Measurements from ENCODE around the gene SUCLG2.

SUCLG2 gene

DNA sequence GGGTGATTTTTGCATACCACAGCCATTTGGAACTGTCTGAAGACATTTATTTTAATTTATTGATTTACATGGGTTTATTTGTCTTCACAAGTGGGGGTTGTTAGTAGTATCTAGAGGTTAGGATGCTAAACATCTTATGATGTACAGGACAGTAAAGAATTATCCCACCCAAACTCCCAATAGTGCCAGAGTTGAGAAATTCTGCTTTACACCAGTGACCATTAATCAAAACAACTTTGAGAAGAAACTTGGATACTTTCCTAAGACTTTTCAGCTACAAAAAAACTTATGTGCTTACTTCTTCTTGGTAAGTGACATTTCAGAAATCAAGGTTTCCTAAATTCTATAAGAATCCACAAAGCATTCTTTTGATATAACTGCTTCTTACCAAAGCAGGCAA lies 156.7 kb downstream of the SUCLG2 start:
- no peak for DNase-seq

GRCh38 chr3:67495751-67496150 lies 158.7 kb downstream of the SUCLG2 start:
- DNase-seq = no peak

- DNase-seq = no peak
Observed at GRCh38 chr3:67493808-67494207, 160.6 kb downstream of the SUCLG2 start.

- DNase-seq = no peak
Observed at GRCh38 chr3:67490658-67491057, 163.8 kb downstream of the SUCLG2 start.

DNA sequence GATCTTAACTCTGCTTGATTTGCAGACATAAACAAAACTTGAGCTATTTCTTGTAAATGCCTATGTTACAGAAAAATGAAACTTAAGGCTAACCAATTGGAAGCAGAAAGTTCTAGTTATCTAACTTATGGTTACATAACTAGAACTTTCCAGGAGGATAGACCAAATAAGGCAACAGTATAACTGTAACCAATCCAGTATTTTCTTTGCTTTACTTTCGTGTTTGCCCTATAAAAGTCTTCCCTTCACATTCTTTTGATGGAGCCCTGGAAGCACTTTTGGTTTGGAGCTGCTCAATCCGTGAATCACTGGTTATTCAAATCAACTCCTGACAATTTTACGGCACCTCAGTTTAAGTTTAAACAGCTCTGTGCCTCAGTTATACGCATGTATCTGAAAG lies 164.6 kb downstream of the SUCLG2 start:
- no peak for DNase-seq

GRCh38 chr3:67487564-67488114 lies 166.8 kb downstream of the SUCLG2 start:
- DNase-seq = no peak

- DNase-seq = no peak
Observed at GRCh38 chr3:67486883-67487282, 167.5 kb downstream of the SUCLG2 start.

DNA sequence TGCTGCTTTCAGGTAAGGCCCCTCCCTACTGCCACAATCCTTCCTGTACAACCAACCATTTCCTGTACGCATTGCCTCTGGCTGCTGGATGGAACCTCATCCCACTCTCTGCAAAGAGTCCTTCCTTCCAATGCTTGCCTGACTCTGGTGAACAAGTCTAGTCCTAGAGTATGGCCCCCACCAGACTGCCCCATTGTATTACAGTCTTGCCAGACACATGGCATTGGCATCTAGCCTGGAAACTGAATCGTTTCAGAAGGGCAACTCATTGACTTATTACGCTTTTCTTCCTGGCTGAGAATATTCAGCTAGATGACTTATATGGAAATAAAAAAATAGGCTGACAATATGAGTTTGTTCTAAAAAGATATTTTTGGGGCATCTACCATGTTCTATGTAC lies 170.3 kb downstream of the SUCLG2 start:
- DNase-seq = no peak

DNA sequence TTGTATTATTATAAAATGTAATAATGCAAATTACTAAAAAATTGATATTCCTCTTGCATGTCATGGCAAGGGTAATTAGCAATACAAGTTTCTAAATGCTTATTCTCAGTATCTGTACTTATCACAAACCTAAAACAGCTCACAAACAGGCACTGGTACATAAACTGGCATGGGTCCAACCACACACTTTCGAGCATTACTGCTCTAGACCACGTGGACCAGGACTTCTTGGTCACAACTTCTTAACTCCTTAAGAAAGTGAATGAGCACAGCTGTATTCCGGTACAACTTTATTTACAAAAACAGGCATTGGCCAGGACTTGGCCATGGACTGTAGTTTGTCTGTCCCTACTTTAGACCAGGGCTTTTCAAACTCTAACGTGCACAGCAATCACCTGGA lies 173.3 kb downstream of the SUCLG2 start:
- DNase-seq = no peak

DNA sequence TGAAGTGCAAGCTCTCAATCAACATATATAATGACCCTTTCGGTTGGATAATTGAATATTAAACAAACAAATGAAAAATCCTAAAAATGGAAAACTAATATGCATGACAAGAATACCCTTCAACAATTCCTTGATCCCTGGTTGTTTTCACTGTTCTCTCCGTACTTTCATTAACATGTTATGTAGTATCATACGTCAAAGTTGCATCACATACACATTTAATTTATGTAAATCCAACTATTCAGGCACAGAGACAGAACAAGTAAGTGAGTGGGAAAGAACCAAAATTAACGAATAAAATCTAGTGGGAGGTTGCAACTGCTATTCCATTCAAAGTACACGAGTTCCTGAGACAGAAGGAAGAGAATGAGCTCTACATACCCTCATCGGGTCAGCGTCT lies 176.0 kb downstream of the SUCLG2 start:
- DNase-seq = no peak

- no peak for DNase-seq
Observed at GRCh38 chr3:67474311-67474710, 180.1 kb downstream of the SUCLG2 start.

GRCh38 chr3:67472674-67473201 lies 181.7 kb downstream of the SUCLG2 start:
- no peak for DNase-seq

- DNase-seq = no peak
Observed at GRCh38 chr3:67470207-67470606, 184.2 kb downstream of the SUCLG2 start.

- no peak for DNase-seq
Observed at GRCh38 chr3:67468511-67468910, 185.9 kb downstream of the SUCLG2 start.

- DNase-seq = no peak
Observed at GRCh38 chr3:67463656-67464055, 190.8 kb downstream of the SUCLG2 start.

GRCh38 chr3:67462187-67462586 lies 192.2 kb downstream of the SUCLG2 start:
- DNase-seq = no peak

- no peak for DNase-seq
Observed at GRCh38 chr3:67461667-67462142, 192.7 kb downstream of the SUCLG2 start.

DNA sequence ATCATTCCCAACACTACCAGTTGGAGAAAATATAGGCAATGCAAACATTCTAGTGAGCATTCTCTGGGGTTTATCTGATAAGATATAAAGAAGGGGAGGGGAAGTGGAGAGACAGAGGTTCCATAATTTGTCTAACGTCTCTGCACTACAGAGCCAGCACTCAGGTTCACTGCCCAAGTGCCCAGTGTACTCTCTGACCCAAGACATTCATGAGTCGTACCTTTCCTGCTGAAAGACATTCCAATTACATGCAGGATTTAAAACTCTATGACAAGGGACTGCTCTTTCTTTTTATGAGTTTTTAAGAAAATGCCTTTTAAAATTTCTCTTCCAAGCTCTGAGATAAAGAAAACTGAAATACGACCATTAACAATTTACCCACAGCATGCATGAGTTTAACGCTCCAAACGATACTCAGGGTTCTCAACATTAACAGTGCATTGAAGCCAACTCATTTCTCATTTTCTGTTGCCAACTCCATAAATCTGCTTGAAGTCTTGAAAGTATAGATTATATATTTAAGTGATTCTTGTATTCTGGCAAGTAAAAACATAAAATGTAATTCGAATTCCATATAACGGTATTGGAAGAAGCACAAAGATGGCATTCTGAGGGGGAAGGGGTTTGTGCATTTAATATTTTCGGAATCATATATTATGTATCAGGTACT lies 193.4 kb downstream of the SUCLG2 start:
- DNase-seq = no peak

DNA sequence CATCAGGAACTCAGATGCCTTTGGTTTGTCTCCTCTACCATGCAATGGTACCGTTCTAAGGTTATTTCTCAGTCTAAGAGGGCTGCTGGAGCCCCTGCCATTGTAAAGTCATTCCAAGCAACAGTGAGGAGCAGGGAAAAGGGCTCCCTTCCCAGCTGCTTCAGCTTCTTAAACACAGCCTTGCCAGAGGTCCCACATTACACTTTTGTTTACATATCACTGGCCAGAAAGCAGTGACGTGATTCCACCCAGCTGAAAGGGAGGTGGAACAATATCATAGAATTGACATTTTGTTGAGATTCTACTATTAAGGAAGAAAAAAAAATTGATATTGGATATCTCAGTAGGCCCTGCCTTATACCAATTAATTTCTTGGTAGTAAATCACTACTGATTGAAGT lies 194.6 kb downstream of the SUCLG2 start:
- no peak for DNase-seq

GRCh38 chr3:67458896-67459530 lies 195.4 kb downstream of the SUCLG2 start:
- no peak for DNase-seq

DNA sequence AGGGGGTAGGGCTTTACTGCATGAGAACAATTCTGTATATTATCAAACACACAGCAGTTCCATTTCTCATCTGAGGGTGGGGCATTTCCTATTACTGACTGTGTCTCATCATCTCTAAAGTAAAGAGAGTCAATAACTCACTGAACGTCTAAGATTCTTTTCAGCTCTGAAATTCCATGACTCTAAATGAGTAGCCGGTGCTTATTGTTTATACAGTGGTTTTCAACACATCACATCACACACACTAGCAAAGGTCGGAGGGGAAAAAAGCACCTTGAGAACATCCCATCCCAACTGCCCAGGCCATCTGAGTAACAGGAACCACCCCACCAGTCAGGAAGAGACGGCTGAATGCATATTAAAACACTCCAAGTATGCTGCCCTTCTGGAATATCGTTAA lies 196.0 kb downstream of the SUCLG2 start:
- no peak for DNase-seq

DNA sequence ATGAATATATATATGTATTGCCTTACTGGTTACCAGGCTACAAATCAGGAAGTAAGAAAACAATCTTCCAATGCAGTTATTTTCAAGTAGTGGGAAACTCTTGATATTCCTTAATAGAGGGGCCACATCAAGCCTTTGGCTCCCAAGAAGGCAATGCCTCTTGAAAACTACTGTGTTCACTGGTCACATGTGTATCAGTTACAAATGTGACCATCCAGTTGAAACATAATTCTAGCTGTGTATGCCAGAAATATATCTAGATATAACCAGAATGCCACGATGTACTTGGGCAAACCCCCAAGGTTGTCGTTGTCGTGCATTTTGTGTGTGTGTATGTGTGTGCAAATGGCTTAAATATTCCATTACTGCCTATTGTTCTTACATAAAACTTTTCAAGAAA lies 200.8 kb downstream of the SUCLG2 start:
- DNase-seq = no peak

- DNase-seq = no peak
Observed at GRCh38 chr3:67450153-67450552, 204.3 kb downstream of the SUCLG2 start.

GRCh38 chr3:67447393-67447792 lies 207.0 kb downstream of the SUCLG2 start:
- DNase-seq = no peak
